Colon (tissue), 2 donors: ENCODE measurements around the gene NT5DC4.

Experiments
- FAIRE-seq: peaks from 2 replicates; lab custom pipeline; 2012; peaks lifted over from hg19 to GRCh38; lab: Jason Lieb, UNC
- donor health status: control.
- donor health status: control.

Gene NT5DC4

DNA sequence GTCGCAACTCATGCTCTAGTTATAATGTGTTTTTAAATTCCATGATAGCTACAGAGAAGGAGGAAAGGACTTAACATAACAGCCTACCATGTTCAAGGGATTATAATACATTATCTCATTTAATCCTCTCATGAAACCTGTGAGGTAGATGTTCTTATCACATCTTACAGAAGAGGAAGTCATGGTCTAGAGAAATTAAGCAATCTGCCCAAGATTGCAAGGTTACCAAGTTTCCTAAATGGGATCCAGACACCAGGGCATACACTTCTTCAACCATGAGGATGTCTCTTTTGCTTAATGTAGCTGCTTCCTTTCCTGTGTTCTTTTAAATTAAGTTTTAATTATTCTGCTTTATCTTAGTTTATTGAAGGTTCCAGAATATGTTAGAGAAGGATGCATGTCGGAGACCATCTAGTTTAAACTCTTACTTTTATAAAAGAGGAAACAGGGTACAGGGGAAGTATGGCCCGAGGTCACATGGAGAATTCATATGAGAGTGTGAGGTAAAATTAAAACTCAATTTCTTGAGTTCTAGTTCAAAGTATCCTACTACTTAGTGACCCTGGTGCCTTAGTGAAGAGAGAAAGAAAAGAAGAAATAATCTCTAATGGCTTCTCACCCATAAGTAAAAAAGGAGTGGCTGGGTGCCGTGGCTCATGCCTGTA is 67.0 kb downstream of the NT5DC4 start:
- no peak for FAIRE-seq

DNA sequence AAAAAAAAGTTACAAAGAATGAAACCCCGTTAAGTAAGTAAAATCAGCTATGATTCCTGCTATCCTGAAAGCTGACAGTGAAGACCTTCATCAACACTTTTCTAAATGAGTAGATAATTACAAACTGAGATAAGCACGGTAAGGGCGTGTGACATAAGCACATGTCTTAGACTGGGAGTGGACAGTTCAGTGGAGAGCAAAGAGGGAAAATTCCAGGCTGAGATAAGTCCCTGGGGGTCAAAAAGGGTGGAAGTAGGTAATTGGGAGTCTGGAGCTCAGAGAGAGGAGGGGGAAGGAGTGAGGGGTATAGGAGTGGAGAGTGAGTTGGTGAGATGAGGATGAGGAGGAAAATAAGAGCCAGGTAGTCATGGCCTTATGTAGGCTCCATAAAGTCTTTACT is 67.8 kb downstream of the NT5DC4 start:
- FAIRE-seq, result no peak
